GM23338 (cell line): ENCODE data around the gene VWA3B. TPM values are rescaled to one million over a fixed set of nuclear protein-coding genes. Genes with fewer than 3 reads are reported as not detected.

Source experiments
- ATAC-seq: fragments of 200-7000 bp; cut with Tn5 transposase; 3 replicates; pipeline ENCODE4 v1.9.1; 2020
- DNase-seq: peaks from one replicate; pipeline ENCODE4 v3.0.0-alpha.2; 2015; ENCODE audit warnings: low spot score
- H2AFZ ChIP-seq: fragments of 200-600 bp; sonication (generic); 2 replicates; pipeline ENCODE4 v1.8.0; 2016; ENCODE audit warnings: antibody characterized with exemption, mild to moderate bottlenecking, moderate library complexity
- H3F3A ChIP-seq: fragments of 200-600 bp; sonication (generic); replicated peaks from 2 replicates; pipeline ENCODE4 v1.8.0; 2017; ENCODE audit warnings: antibody characterized with exemption, mixed run types, low read depth
- H3K27ac ChIP-seq: fragments of 200-600 bp; sonication (generic); 2 replicates; pipeline ENCODE4 v1.6.1; 2016; ENCODE audit warnings: low read depth
- H3K27me3 ChIP-seq: fragments of 200-600 bp; sonication (generic); 2 replicates; pipeline ENCODE4 v1.8.0; 2016; ENCODE audit warnings: mild to moderate bottlenecking, mixed run types, moderate library complexity; ENCODE audit not compliant: insufficient read depth
- H3K36me3 ChIP-seq: fragments of 200-600 bp; sonication (generic); 2 replicates; pipeline ENCODE4 v1.8.0; 2016; ENCODE audit warnings: mild to moderate bottlenecking; ENCODE audit not compliant: insufficient read depth
- H3K4me1 ChIP-seq: fragments of 200-600 bp; sonication (generic); 2 replicates; pipeline ENCODE4 v1.8.0; 2016; ENCODE audit warnings: mild to moderate bottlenecking, moderate library complexity; ENCODE audit not compliant: insufficient read depth
- H3K4me2 ChIP-seq: fragments of 200-600 bp; sonication (generic); 2 replicates; pipeline ENCODE4 v1.7.1; 2017; ENCODE audit warnings: mixed run types
- H3K4me3 ChIP-seq: fragments of 200-600 bp; sonication (generic); 2 replicates; pipeline ENCODE4 v1.6.1; 2016; ENCODE audit warnings: mixed run types
- H3K79me2 ChIP-seq: fragments of 200-600 bp; sonication (generic); replicated peaks from 2 replicates; pipeline ENCODE4 v1.8.0; 2017; ENCODE audit warnings: mild to moderate bottlenecking; ENCODE audit not compliant: insufficient read depth
- H3K9me2 ChIP-seq: fragments of 200-600 bp; sonication (generic); 2 replicates; pipeline ENCODE4 v1.8.0; 2017; ENCODE audit not compliant: insufficient read depth
- H4K20me1 ChIP-seq: fragments of 200-600 bp; sonication (generic); replicated peaks from 2 replicates; pipeline ENCODE4 v1.8.0; 2017; ENCODE audit warnings: mild to moderate bottlenecking; ENCODE audit not compliant: insufficient read depth
- H3K27ac Mint-ChIP-seq: 2 replicates; pipeline ENCODE4 v1.8.0; 2020; ENCODE audit warnings: inconsistent platforms, mild to moderate bottlenecking, moderate library complexity, mixed read lengths
- H3K27me3 Mint-ChIP-seq: 3 replicates; pipeline ENCODE4 v1.8.0; 2022; ENCODE audit warnings: low read depth, mild to moderate bottlenecking, moderate library complexity, mixed read lengths, inconsistent platforms; ENCODE audit not compliant: insufficient read depth, poor library complexity
- H3K36me3 Mint-ChIP-seq: 3 replicates; pipeline ENCODE4 v1.8.0; 2021; ENCODE audit warnings: low read depth, mild to moderate bottlenecking, inconsistent platforms, moderate library complexity, mixed read lengths
- H3K4me1 Mint-ChIP-seq: 3 replicates; pipeline ENCODE4 v1.8.0; 2020; ENCODE audit warnings: mild to moderate bottlenecking, inconsistent platforms, mixed read lengths
- H3K4me3 Mint-ChIP-seq: 3 replicates; pipeline ENCODE4 v1.8.0; 2021; ENCODE audit warnings: moderate library complexity, mild to moderate bottlenecking, inconsistent platforms, mixed read lengths
- H3K9me3 Mint-ChIP-seq: 3 replicates; pipeline ENCODE4 v1.8.0; 2020; ENCODE audit warnings: moderate library complexity, mild to moderate bottlenecking, inconsistent platforms, mixed read lengths
- CTCF ChIP-seq, 2 experiments: fragments of 200-600 bp in 1 of 2; sonication (generic) in 1 of 2; conservative IDR thresholded peaks; 2 replicates each; pipeline versions ENCODE4 v1.5.1 to v1.6.1; 2016 to 2017; ENCODE audit warnings: antibody characterized with exemption in 2 of 2, low read depth in 2 of 2, mild to moderate bottlenecking in 2 of 2, moderate library complexity in 1 of 2
- JUNB ChIP-seq: IDR thresholded peaks from one replicate; pipeline ENCODE4 v1.6.1; 2016; ENCODE audit warnings: antibody characterized with exemption; ENCODE audit not compliant: unreplicated experiment
- POLR2AphosphoS5 ChIP-seq: IDR thresholded peaks from 2 replicates; pipeline ENCODE4 v1.6.1; 2016; ENCODE audit warnings: antibody characterized with exemption, low read depth
- ZNF331 ChIP-seq: fragments of 250-450 bp; sonication (Bioruptor Pico); IDR thresholded peaks from 2 replicates; pipeline ENCODE4 v1.5.0; 2020; ENCODE audit warnings: low read depth, mild to moderate bottlenecking, moderate library complexity
- ZNF462 ChIP-seq: fragments of 250-450 bp; sonication (Bioruptor Pico); IDR thresholded peaks from 2 replicates; pipeline ENCODE4 v1.5.0; 2020; ENCODE audit warnings: mild to moderate bottlenecking, moderate library complexity
- polyA plus RNA-seq: library from polyadenylated mRNA; unstranded; fragments of >200 nt; fragmentation: Nextera tagmentation; extraction: Ambion mirVana; gene quantifications from 2 replicates; pipeline ENCODE4 v1.2.1, GENCODE V29; 2016
- total RNA-seq: library from RNA; depleted of rRNA; stranded (reverse); fragments of >200 nt; shearing (Covaris generic); gene quantifications from 2 replicates; pipeline ENCODE4 v1.2.3, GENCODE V29; 2014
- TF ChIP-seq, protein P1 (sequence below): IDR thresholded peaks from one replicate; pipeline ENCODE4 v1.6.1; 2018; ENCODE audit warnings: antibody characterized with exemption; ENCODE audit not compliant: unreplicated experiment

The VWA3B gene
- total and polyA plus RNA-seq, 2 experiments from 2014 or later, result not detected

GRCh38 chr2:98187194-98187593, 100.2 kb downstream of the VWA3B start (continued):
- TF ChIP-seq ZNF331 (no peak), JUNB (no peak), POLR2AphosphoS5 (no peak)

GRCh38 chr2:98188351-98189046, 101.5 kb downstream of the VWA3B start:
- no peaks in the 10 kb centered on the region for H3K27me3 Mint-ChIP-seq
- Histone ChIP-seq H3K27ac (no peak overlapping the region), H3K4me3 (no peak overlapping the region), H3K4me1 (peaks cover 15% of the 10 kb centered on the region), H3F3A (no peaks in the 10 kb centered on the region), H3K27me3 (no peaks in the 10 kb centered on the region), H3K4me2 (no peak overlapping the region), H3K79me2 (no peaks in the 10 kb centered on the region), H2AFZ (no peak overlapping the region), H3K9me2 (no peaks in the 10 kb centered on the region), H3K36me3 (no peaks in the 10 kb centered on the region), H4K20me1 (no peaks in the 10 kb centered on the region)
- no peaks in the 10 kb centered on the region for H3K36me3 Mint-ChIP-seq
- DNase-seq (peak; percentile 5), ATAC-seq (no peak)
- no peak overlapping the region for H3K4me3 Mint-ChIP-seq
- H3K4me1 Mint-ChIP-seq, result peaks cover 3% of the 10 kb centered on the region; the same call in 2 of the 3 replicates
- no peaks in the 10 kb centered on the region for H3K9me3 Mint-ChIP-seq
- TF ChIP-seq JUNB (no peak), CTCF (conservative IDR thresholded peaks at IDR 0.05; ENCODE audit: low read depth in 2 of 2) (peak; percentile 14 to 16; a peak in 1 of 4 replicates), ZNF331 (no peak), ZNF462 (no peak)
- TF ChIP-seq, protein P1, sequence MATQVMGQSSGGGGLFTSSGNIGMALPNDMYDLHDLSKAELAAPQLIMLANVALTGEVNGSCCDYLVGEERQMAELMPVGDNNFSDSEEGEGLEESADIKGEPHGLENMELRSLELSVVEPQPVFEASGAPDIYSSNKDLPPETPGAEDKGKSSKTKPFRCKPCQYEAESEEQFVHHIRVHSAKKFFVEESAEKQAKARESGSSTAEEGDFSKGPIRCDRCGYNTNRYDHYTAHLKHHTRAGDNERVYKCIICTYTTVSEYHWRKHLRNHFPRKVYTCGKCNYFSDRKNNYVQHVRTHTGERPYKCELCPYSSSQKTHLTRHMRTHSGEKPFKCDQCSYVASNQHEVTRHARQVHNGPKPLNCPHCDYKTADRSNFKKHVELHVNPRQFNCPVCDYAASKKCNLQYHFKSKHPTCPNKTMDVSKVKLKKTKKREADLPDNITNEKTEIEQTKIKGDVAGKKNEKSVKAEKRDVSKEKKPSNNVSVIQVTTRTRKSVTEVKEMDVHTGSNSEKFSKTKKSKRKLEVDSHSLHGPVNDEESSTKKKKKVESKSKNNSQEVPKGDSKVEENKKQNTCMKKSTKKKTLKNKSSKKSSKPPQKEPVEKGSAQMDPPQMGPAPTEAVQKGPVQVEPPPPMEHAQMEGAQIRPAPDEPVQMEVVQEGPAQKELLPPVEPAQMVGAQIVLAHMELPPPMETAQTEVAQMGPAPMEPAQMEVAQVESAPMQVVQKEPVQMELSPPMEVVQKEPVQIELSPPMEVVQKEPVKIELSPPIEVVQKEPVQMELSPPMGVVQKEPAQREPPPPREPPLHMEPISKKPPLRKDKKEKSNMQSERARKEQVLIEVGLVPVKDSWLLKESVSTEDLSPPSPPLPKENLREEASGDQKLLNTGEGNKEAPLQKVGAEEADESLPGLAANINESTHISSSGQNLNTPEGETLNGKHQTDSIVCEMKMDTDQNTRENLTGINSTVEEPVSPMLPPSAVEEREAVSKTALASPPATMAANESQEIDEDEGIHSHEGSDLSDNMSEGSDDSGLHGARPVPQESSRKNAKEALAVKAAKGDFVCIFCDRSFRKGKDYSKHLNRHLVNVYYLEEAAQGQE, result no peak
- no peak overlapping the region for H3K27ac Mint-ChIP-seq
